ENCODE data around the gene E2F6. TPM values are rescaled to one million over a fixed set of nuclear protein-coding genes. Genes with fewer than 3 reads are reported as not detected.

The E2F6 gene
- total and polyA plus RNA-seq, 2 donors from 2014 or later, result 7.8 to 12.7 TPM

GRCh38 chr2:11458753-11459152 is 7.2 kb downstream of the E2F6 start:
- FAIRE-seq, result no peak
- H3K9ac ChIP-seq (ENCODE audit: low read length in 3 of 3), result no peak overlapping the region

DNA sequence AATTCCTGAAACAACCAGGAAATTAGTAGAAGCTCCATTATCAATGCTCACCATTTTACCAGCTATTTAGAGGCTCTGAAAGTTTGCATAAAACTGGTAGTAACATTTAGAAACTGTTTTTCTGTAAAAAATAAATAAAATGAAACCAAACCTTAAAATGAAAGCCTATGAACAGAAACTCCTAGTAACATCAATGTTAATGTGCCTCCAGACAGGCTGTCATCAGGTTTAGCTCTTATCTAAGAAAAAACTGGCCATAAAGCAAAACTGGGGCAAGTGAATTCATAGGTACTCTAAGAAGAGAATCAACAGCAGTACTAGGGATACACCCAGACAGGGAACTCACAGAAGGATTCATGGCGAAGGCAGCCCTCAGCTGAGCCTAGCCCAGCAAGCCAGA is 8.0 kb downstream of the E2F6 start:
- no peak overlapping the region for H3K4me3 ChIP-seq (ENCODE audit: low read length in 3 of 3)
- intact Hi-C loops (cut with DNase I), result no loop called here
- no peak overlapping the region for H3K27ac ChIP-seq (ENCODE audit: low read depth in 2 of 2, low read length in 2 of 2)
- H3K27me3 ChIP-seq (ENCODE audit: control insufficient read depth, insufficient read depth, low read length), result no peaks in the 10 kb centered on the region
- peaks cover under 1 to 9% (median 2%) of the 10 kb centered on the region in 3 donors for H3K36me3 ChIP-seq (ENCODE audit: control insufficient read depth in 2 of 3, insufficient read depth in 3 of 3, low read length in 3 of 3)
- TF ChIP-seq, protein P1, sequence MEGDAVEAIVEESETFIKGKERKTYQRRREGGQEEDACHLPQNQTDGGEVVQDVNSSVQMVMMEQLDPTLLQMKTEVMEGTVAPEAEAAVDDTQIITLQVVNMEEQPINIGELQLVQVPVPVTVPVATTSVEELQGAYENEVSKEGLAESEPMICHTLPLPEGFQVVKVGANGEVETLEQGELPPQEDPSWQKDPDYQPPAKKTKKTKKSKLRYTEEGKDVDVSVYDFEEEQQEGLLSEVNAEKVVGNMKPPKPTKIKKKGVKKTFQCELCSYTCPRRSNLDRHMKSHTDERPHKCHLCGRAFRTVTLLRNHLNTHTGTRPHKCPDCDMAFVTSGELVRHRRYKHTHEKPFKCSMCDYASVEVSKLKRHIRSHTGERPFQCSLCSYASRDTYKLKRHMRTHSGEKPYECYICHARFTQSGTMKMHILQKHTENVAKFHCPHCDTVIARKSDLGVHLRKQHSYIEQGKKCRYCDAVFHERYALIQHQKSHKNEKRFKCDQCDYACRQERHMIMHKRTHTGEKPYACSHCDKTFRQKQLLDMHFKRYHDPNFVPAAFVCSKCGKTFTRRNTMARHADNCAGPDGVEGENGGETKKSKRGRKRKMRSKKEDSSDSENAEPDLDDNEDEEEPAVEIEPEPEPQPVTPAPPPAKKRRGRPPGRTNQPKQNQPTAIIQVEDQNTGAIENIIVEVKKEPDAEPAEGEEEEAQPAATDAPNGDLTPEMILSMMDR (IDR thresholded peaks at IDR 0.05; ENCODE audit: borderline replicate concordance, extremely low read depth, insufficient read depth), result no peak
- peaks cover 0 to 2% (median 0%) of the 10 kb centered on the region in 3 donors for H3K4me1 ChIP-seq (ENCODE audit: control insufficient read depth in 2 of 3, insufficient read depth in 2 of 3, low read depth in 1 of 3, low read length in 3 of 3)
- no peak for FAIRE-seq
- no peak overlapping the region for H3K9ac ChIP-seq (ENCODE audit: low read length in 3 of 3)
- no peak for DNase-seq
- H3K9me3 ChIP-seq (ENCODE audit: control insufficient read depth in 2 of 3, insufficient read depth in 1 of 3, low read length in 3 of 3), result no peaks in the 10 kb centered on the region

More at GRCh38 chr2:11458753-11459152, 7.2 kb downstream of the E2F6 start:
- TF ChIP-seq, protein P1 (IDR thresholded peaks at IDR 0.05; ENCODE audit: borderline replicate concordance, extremely low read depth, insufficient read depth), result no peak
- intact Hi-C loops (cut with DNase I), result no loop called here
- Histone ChIP-seq H3K4me1 (ENCODE audit: control insufficient read depth in 2 of 3, insufficient read depth in 2 of 3, low read depth in 1 of 3, low read length in 3 of 3) (peaks cover 0 to 2% (median 0%) of the 10 kb centered on the region in 3 donors), H3K4me3 (ENCODE audit: low read length in 3 of 3) (no peak overlapping the region), H3K27me3 (ENCODE audit: control insufficient read depth, insufficient read depth, low read length) (no peaks in the 10 kb centered on the region), H3K9me3 (ENCODE audit: control insufficient read depth in 2 of 3, insufficient read depth in 1 of 3, low read length in 3 of 3) (no peaks in the 10 kb centered on the region), H3K27ac (ENCODE audit: low read depth in 2 of 2, low read length in 2 of 2) (no peak overlapping the region), H3K36me3 (ENCODE audit: control insufficient read depth in 2 of 3, insufficient read depth in 3 of 3, low read length in 3 of 3) (peaks cover 0 to 8% (median 0%) of the 10 kb centered on the region in 3 donors)
- DNase-seq, result no peak

DNA sequence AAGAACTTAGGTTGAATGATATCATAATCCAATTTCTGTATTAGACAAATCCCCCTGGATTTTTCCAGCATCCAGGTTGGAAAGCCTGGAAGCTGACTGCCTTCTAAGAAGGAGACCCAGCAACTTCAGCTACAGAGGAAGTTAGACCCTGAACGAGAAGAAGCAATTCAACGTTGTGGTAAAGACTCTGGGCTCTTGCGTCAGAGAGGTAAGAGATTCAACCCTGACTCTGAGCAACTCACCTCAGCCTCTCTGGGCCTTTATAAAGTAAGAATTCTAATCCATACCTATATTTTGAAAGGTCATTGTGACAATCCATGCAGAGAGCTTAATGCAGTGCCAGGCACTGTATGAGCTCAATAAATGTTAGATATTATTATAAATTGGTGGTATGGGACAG is 9.7 kb downstream of the E2F6 start:
- Histone ChIP-seq H3K9me3 (ENCODE audit: control insufficient read depth in 2 of 3, insufficient read depth in 1 of 3, low read length in 3 of 3) (no peaks in the 10 kb centered on the region), H3K36me3 (ENCODE audit: control insufficient read depth in 2 of 3, insufficient read depth in 3 of 3, low read length in 3 of 3) (peaks cover 2 to 10% (median 6%) of the 10 kb centered on the region in 3 donors), H3K27me3 (ENCODE audit: control insufficient read depth, insufficient read depth, low read length) (no peaks in the 10 kb centered on the region), H3K9ac (ENCODE audit: low read length in 3 of 3) (no peak overlapping the region), H3K4me1 (ENCODE audit: control insufficient read depth in 2 of 3, insufficient read depth in 2 of 3, low read depth in 1 of 3, low read length in 3 of 3) (no peaks in the 10 kb centered on the region), H3K4me3 (ENCODE audit: low read length in 3 of 3) (no peak overlapping the region), H3K27ac (ENCODE audit: low read depth in 2 of 2, low read length in 2 of 2) (no peak overlapping the region)
- TF ChIP-seq, protein P1 (IDR thresholded peaks at IDR 0.05; ENCODE audit: borderline replicate concordance, extremely low read depth, insufficient read depth), result no peak
- FAIRE-seq (no peak), DNase-seq (no peak)
- intact Hi-C loops (cut with DNase I), result no loop called here

DNA sequence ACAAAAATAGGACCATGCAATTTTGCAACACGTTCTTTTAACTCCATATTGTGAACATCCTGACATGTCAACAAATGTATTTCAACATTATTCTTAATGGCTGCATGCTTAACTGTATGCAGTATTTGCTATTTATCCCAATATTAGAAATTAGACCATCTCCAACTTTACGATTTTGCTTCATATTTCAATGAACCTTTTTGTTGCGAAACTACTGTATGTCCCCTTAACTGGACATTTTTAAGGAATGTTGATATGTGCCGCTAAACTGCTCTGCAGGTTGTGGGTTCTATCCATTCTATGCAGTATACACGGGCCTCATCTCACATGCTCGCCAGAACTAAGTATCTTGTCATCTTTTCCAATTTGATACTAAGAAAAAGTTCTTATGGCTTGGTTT is 11.1 kb downstream of the E2F6 start:
- intact Hi-C loops (cut with DNase I), result no loop called here
- no peak for FAIRE-seq
- no peak overlapping the region for H3K27ac ChIP-seq (ENCODE audit: low read depth in 2 of 2, low read length in 2 of 2)
- H3K4me1 ChIP-seq (ENCODE audit: control insufficient read depth in 2 of 3, insufficient read depth in 2 of 3, low read depth in 1 of 3, low read length in 3 of 3), result no peaks in the 10 kb centered on the region
- no peaks in the 10 kb centered on the region for H3K27me3 ChIP-seq (ENCODE audit: control insufficient read depth, insufficient read depth, low read length)
- no peaks in the 10 kb centered on the region for H3K9me3 ChIP-seq (ENCODE audit: control insufficient read depth in 2 of 3, insufficient read depth in 1 of 3, low read length in 3 of 3)
- TF ChIP-seq, protein P1 (IDR thresholded peaks at IDR 0.05; ENCODE audit: borderline replicate concordance, extremely low read depth, insufficient read depth), result no peak
- DNase-seq, result no peak
- peaks cover 2 to 18% (median 6%) of the 10 kb centered on the region in 3 donors for H3K36me3 ChIP-seq (ENCODE audit: control insufficient read depth in 2 of 3, insufficient read depth in 3 of 3, low read length in 3 of 3)
- H3K4me3 ChIP-seq (ENCODE audit: low read length in 3 of 3), result no peak overlapping the region
- no peak overlapping the region for H3K9ac ChIP-seq (ENCODE audit: low read length in 3 of 3)
